ENCODE results near the gene SRCAP. TPM values are rescaled to one million over a fixed set of nuclear protein-coding genes. Genes with fewer than 3 reads are reported as not detected.
A peak's percentile ranks its signal among the peaks of the same experiment; 100 is the strongest.

SRCAP gene
- total and polyA plus RNA-seq, 3 experiments from 2014 or later: 33.0 to 76.3 (median 75.4) TPM

DNA sequence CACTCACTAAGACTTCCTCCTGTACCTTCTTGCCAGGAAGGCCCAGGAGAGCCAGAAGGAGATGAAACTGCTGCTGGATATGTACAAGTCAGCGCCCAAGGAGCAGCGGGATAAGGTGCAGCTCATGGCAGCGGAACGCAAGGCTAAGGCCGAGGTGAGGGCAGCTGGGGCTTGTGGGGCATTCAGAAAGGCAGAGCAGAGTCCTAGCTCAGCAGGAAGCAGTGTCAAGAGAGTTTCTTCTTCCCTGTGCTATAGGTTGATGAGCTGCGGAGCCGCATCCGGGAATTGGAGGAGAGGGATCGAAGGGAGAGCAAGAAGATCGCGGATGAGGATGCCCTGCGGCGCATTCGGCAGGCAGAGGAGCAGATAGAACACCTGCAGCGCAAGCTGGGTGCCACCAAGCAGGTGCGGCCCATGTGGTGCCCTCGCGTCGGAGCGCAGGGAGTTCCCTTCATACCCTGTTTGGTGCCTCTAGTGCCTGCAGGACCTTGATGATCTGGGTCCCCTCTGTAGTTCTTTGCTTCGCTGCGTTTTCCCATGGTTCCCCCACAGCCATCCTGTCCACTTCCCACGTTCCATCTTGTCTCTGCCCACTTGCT, 69.7 kb downstream of the SRCAP start:
- Histone ChIP-seq H3K36me3 (ENCODE audit: insufficient read depth, low read length) (peaks cover 82% of the 10 kb centered on the region), H3K9me3 (ENCODE audit: low read length) (no peaks in the 10 kb centered on the region), H3K27ac (ENCODE audit: low read depth, low read length) (no peak overlapping the region), H3K27me3 (ENCODE audit: insufficient read depth, low read length, poor library complexity, severe bottlenecking) (no peaks in the 10 kb centered on the region), H3K4me1 (ENCODE audit: insufficient read depth, low read length) (peaks cover 19% of the 10 kb centered on the region), H3K4me3 (ENCODE audit: low read length) (no peak overlapping the region)
- no peak for DNase-seq
- ChIA-PET CTCF (interaction anchor here (1.4 to 2.1 kb wide), 3 partner anchors 45 to 133 kb away, joined by 5 read pairs; no protein-coding TSS in a partner anchor), POLR2A (interaction anchor here (0.9 kb wide), 1 partner anchor 45 kb away, joined by 3 read pairs; no protein-coding TSS in a partner anchor)
- Mint-ChIP-seq H3K27ac (peak overlapping the region in 3 of 8 donors; percentile 32 to 89 (median 56)), H3K4me1 (peaks cover 30 to 46% (median 42%) of the 10 kb centered on the region in 3 donors), H3K9me3 (no peaks in the 10 kb centered on the region), H3K4me3 (no peak overlapping the region), H3K27me3 (no peaks in the 10 kb centered on the region), H3K36me3 (peaks cover 4 to 97% (median 28%) of the 10 kb centered on the region in 3 donors)

DNA sequence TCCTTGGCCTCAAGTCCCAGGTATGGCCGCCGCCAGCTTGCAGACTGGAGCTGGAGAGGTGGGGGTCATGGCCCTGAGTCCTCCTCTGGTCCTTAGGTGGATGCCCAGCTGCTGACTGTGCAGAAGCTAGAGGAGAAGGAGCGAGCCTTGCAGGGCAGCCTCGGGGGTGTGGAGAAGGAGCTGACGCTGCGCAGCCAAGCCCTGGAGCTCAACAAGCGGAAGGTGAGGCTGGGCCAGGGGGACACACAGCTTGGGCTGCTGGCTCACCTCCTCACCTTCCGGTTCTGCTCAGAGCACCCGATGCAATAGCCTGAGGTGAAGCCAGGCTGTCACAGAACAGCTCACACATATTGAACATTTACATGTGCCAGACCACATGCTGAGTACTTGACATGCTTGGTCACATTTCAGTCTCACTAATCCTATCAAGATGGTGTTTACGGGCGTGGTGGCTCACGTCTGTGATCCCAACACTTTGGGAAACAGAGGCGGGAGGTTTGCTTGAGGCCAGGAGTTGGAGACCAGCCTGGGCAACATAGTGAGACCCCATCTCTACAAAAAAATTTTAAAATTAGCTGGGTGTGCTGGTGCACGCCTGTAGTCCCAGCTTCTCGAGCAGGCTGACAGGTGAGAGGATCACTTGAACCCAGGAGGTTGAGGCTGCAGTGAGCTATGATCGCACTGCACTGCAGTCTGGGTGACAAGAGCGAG, 70.6 kb downstream of the SRCAP start:
- Mint-ChIP-seq H3K9me3 (no peaks in the 10 kb centered on the region), H3K4me3 (no peak overlapping the region), H3K27ac (peak overlapping the region in 2 of 8 donors; percentile 6 to 50), H3K36me3 (peaks cover 4 to 97% (median 28%) of the 10 kb centered on the region in 3 donors), H3K27me3 (no peaks in the 10 kb centered on the region), H3K4me1 (peaks cover 28 to 45% (median 37%) of the 10 kb centered on the region in 3 donors)
- Histone ChIP-seq H3K9me3 (ENCODE audit: low read length) (no peaks in the 10 kb centered on the region), H3K4me3 (ENCODE audit: low read length) (no peak overlapping the region), H3K27ac (ENCODE audit: low read depth, low read length) (no peak overlapping the region), H3K27me3 (ENCODE audit: insufficient read depth, low read length, poor library complexity, severe bottlenecking) (no peaks in the 10 kb centered on the region), H3K36me3 (ENCODE audit: insufficient read depth, low read length) (peaks cover 74% of the 10 kb centered on the region), H3K4me1 (ENCODE audit: insufficient read depth, low read length) (peaks cover 11% of the 10 kb centered on the region)
- POLR2A ChIA-PET: interaction anchor here (0.9 kb wide), 1 partner anchor 44 kb away, joined by 3 read pairs; no protein-coding TSS in a partner anchor
- no peak for DNase-seq
- CTCF ChIA-PET: interaction anchor here (1.2 to 2.1 kb wide), 2 partner anchors 36 to 45 kb away, joined by 4 to 5 read pairs; no protein-coding TSS in a partner anchor

DNA sequence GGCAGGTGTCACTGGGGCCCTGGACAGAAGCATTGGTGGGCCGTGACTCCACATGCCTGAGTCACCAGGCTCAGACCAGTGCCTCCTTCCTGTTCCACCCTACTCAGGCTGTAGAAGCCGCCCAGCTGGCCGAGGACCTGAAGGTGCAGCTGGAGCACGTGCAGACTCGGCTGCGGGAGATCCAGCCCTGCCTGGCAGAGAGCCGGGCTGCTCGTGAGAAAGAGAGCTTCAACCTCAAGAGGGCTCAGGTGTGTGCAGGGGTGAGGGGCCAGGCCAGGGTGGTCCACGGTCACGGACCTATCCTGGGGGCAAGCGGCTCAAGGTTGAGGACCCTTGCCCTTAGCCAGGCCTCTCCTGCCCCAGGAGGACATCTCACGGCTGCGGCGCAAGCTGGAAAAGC, 72.8 kb downstream of the SRCAP start:
- peaks cover 14% of the 10 kb centered on the region for H3K4me1 ChIP-seq (ENCODE audit: insufficient read depth, low read length)
- no peaks in the 10 kb centered on the region for H3K27me3 ChIP-seq (ENCODE audit: insufficient read depth, low read length, poor library complexity, severe bottlenecking)
- ChIA-PET POLR2A (no interaction called here), CTCF (no interaction called here)
- Mint-ChIP-seq H3K9me3 (no peaks in the 10 kb centered on the region), H3K27ac (no peak overlapping the region), H3K4me1 (peaks cover 25 to 50% (median 33%) of the 10 kb centered on the region in 3 donors), H3K27me3 (no peaks in the 10 kb centered on the region), H3K4me3 (no peak overlapping the region), H3K36me3 (peaks cover 4 to 80% (median 26%) of the 10 kb centered on the region in 3 donors)
- H3K36me3 ChIP-seq (ENCODE audit: insufficient read depth, low read length): peaks cover 52% of the 10 kb centered on the region
- no peak for DNase-seq
- no peak overlapping the region for H3K4me3 ChIP-seq (ENCODE audit: low read length)
- no peaks in the 10 kb centered on the region for H3K9me3 ChIP-seq (ENCODE audit: low read length)
- no peak overlapping the region for H3K27ac ChIP-seq (ENCODE audit: low read depth, low read length)

DNA sequence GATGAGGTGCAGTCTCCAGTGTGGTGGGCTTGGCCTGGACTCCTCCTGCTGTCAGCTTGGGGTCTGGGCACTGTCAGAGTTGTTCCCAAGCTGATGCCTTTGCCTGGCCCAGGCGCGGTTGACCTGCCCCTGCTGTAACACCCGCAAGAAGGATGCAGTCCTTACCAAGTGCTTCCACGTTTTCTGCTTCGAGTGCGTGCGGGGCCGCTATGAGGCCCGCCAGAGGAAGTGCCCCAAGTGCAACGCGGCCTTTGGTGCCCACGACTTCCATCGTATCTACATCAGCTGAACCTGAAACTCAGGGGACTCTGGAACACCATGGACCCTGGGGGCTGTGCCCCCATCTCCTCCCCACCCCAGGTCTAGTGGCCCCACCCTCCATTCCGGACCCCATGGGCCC, 74.9 kb downstream of the SRCAP start:
- Mint-ChIP-seq H3K4me1 (peaks cover 19 to 39% (median 24%) of the 10 kb centered on the region in 3 donors), H3K9me3 (no peaks in the 10 kb centered on the region), H3K27me3 (peaks cover 0 to 6% of the 10 kb centered on the region in 2 donors), H3K36me3 (peaks cover 0 to 59% (median 14%) of the 10 kb centered on the region in 3 donors), H3K27ac (peak overlapping the region in 3 of 8 donors; percentile 12 to 58 (median 56)), H3K4me3 (no peak overlapping the region)
- CTCF ChIA-PET: no interaction called here
- H3K27me3 ChIP-seq (ENCODE audit: insufficient read depth, low read length, poor library complexity, severe bottlenecking): no peaks in the 10 kb centered on the region
- POLR2A ChIA-PET: no interaction called here
- H3K9me3 ChIP-seq (ENCODE audit: low read length): no peaks in the 10 kb centered on the region
- peaks cover 32% of the 10 kb centered on the region for H3K36me3 ChIP-seq (ENCODE audit: insufficient read depth, low read length)
- no peak overlapping the region for H3K4me3 ChIP-seq (ENCODE audit: low read length)
- H3K27ac ChIP-seq (ENCODE audit: low read depth, low read length): no peak overlapping the region
- DNase-seq: no peak
- peaks cover 4% of the 10 kb centered on the region for H3K4me1 ChIP-seq (ENCODE audit: insufficient read depth, low read length)

DNA sequence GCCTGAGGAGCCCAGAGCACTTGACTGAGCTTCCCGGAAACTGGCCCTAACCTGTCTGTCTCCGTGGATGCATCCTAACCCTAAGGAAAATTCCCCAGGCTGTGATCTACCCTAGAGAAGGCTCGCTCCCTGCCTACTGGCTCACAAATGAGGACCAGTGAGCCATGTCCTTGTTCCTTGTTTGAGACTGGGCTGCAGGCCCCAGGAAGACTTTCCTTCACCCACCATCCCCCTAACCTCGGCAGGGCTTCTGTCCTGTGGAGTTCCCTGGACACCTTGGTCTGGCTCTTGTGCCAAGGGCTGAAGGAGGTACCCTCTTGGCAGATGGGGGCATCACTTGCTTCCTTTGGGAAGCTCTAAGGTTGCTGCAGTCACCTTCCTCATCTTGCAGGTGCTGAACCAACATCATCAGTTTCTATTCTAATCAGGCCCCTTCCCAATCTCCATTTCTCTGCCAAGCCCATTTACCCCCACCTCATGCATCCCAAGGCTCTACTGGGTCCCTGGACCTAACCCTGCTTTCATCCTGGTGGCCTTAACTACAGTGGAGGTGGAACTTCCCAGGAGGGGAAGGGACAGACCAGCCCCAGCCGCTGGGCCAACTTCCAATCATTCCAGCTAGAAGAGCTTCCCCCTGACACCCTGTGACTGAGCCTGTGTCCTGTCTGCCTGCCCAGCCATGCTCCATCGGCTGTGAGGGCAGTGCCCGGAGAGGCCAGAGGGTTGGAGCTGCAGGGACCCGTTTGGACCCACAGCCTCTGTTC, 75.6 kb downstream of the SRCAP start:
- no peaks in the 10 kb centered on the region for H3K27me3 ChIP-seq (ENCODE audit: insufficient read depth, low read length, poor library complexity, severe bottlenecking)
- CTCF ChIA-PET: interaction anchor here (0.6 kb wide), 1 partner anchor 40 kb away, joined by 3 read pairs; no protein-coding TSS in a partner anchor
- H3K9me3 Mint-ChIP-seq: no peaks in the 10 kb centered on the region
- POLR2A ChIA-PET: interaction anchor here (0.5 to 1.4 kb wide), 3 partner anchors 27 to 357 kb away, joined by 4 to 5 read pairs (median 5); partner anchors contain the start of gene PHKG2
- peak overlapping the region; percentile 77 for H3K4me3 ChIP-seq (ENCODE audit: low read length)
- no peak for DNase-seq
- H3K36me3 Mint-ChIP-seq: peaks cover 0 to 52% (median 13%) of the 10 kb centered on the region in 3 donors
- H3K27ac ChIP-seq (ENCODE audit: low read depth, low read length): no peak overlapping the region
- H3K27me3 Mint-ChIP-seq: peaks cover 0 to 6% of the 10 kb centered on the region in 2 donors
- H3K9me3 ChIP-seq (ENCODE audit: low read length): no peaks in the 10 kb centered on the region
- peaks cover 25% of the 10 kb centered on the region for H3K36me3 ChIP-seq (ENCODE audit: insufficient read depth, low read length)
- H3K4me1 ChIP-seq (ENCODE audit: insufficient read depth, low read length): peaks cover 4% of the 10 kb centered on the region
- peak overlapping the region in 4 of 8 donors; percentile 56 to 96 (median 73) for H3K27ac Mint-ChIP-seq
- H3K4me3 Mint-ChIP-seq: peak overlapping the region; percentile 48 to 94 (median 92)
- H3K4me1 Mint-ChIP-seq: peaks cover 19 to 39% (median 20%) of the 10 kb centered on the region in 3 donors

DNA sequence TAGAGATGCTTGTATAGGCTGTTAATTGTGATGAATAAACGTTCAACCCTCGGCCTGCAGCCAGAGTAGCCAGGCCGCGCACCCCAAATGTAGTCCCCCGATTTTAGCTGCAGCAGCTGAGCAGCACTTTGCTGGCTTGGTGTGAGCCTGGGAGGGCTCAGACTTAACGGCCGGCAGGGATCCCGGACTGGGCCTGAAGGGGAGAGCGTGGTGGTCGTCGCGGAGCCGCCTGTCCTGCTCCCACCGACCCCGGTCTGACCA, 76.1 kb downstream of the SRCAP start:
- Histone ChIP-seq H3K27me3 (ENCODE audit: insufficient read depth, low read length, poor library complexity, severe bottlenecking) (no peaks in the 10 kb centered on the region), H3K4me3 (ENCODE audit: low read length) (peak overlapping the region; percentile 77), H3K27ac (ENCODE audit: low read depth, low read length) (peak overlapping the region; percentile 67), H3K9me3 (ENCODE audit: low read length) (no peaks in the 10 kb centered on the region), H3K4me1 (ENCODE audit: insufficient read depth, low read length) (peaks cover 4% of the 10 kb centered on the region), H3K36me3 (ENCODE audit: insufficient read depth, low read length) (peaks cover 22% of the 10 kb centered on the region)
- Mint-ChIP-seq H3K27me3 (peaks cover 0 to 6% of the 10 kb centered on the region in 2 donors), H3K4me3 (peak overlapping the region; percentile 86 to 94 (median 92)), H3K4me1 (peaks cover 19 to 39% (median 20%) of the 10 kb centered on the region in 3 donors), H3K36me3 (peaks cover 0 to 49% (median 11%) of the 10 kb centered on the region in 3 donors), H3K27ac (peak overlapping the region in 3 of 8 donors; percentile 75 to 96 (median 76)), H3K9me3 (no peaks in the 10 kb centered on the region)
- DNase-seq: no peak
- CTCF ChIA-PET: interaction anchor here (0.6 kb wide), 1 partner anchor 39 kb away, joined by 3 read pairs; no protein-coding TSS in a partner anchor
- POLR2A ChIA-PET: interaction anchor here (1.1 to 1.4 kb wide), 2 partner anchors 27 to 116 kb away, joined by 5 read pairs; partner anchors contain the start of gene PHKG2

DNA sequence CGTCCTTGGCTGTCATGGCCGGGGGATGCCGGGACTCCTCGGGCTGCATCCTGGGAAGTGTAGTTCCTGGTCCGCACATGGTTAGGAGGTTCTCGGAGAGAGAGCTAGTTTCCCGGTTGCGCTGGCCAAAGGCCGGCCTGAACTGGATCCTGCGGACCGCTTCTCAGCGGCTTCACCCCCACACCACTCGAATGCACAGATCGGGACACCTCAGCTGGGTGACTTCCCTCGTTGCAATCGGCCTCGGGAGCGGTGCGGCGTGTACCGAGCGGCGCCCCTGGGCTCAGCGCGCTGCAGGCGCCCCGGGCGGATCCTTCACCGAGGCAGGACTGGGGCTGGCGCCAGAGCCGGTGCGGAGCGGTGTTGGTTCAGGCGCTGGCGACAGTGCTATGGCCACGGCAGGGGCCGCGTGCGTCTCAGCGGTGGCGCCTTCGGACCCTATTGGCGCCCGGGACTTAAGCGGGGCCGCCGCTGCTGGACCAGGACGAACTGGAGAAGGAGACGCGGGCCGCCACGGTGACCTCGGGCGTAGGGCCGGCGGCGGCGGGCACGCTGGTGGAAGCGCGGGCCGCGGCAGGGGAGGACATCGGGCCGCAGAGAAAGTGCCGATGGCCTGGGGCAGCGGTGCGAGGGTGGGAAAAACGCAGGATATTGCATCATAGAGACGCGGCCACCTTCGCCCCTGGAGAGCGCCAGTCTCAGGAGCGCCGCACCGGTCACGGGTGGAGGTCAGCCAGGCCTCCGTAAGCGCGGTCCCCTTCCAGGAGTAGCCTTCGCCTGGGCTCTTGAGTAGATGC, 76.6 kb downstream of the SRCAP start:
- ChIA-PET CTCF (interaction anchor here (0.6 kb wide), 1 partner anchor 39 kb away, joined by 3 read pairs; no protein-coding TSS in a partner anchor), POLR2A (interaction anchor here (0.6 to 1.4 kb wide), 4 partner anchors 13 to 277 kb away, joined by 3 to 5 read pairs (median 5); partner anchors contain the start of gene PHKG2)
- Mint-ChIP-seq H3K27me3 (peaks cover 0 to 6% of the 10 kb centered on the region in 2 donors), H3K4me3 (peak overlapping the region; percentile 86 to 94 (median 92)), H3K27ac (peak overlapping the region in 6 of 8 donors; percentile 50 to 96 (median 80)), H3K9me3 (no peaks in the 10 kb centered on the region), H3K4me1 (peaks cover 19 to 39% (median 20%) of the 10 kb centered on the region in 3 donors), H3K36me3 (peaks cover 0 to 44% (median 11%) of the 10 kb centered on the region in 3 donors)
- Histone ChIP-seq H3K36me3 (ENCODE audit: insufficient read depth, low read length) (peaks cover 18% of the 10 kb centered on the region), H3K4me3 (ENCODE audit: low read length) (peak overlapping the region; percentile 77), H3K4me1 (ENCODE audit: insufficient read depth, low read length) (peaks cover 4% of the 10 kb centered on the region), H3K27me3 (ENCODE audit: insufficient read depth, low read length, poor library complexity, severe bottlenecking) (no peaks in the 10 kb centered on the region), H3K27ac (ENCODE audit: low read depth, low read length) (peak overlapping the region; percentile 67), H3K9me3 (ENCODE audit: low read length) (no peaks in the 10 kb centered on the region)
- DNase-seq: peak; percentile 14 to 60 (median 34)

Measured in CD8-positive, alpha-beta memory T cell (primary cell).